Nephron (organoid): ENCODE results near the gene CCDC24.
A peak's percentile ranks its signal among the peaks of the same experiment; 100 is the strongest.

ENCODE experiments used
- H3K27ac Mint-ChIP-seq, 3 experiments: 2 replicates each; pipeline ENCODE4 v1.8.0; 2020; ENCODE audit warnings: mixed read lengths in 3 of 3, mild to moderate bottlenecking in 2 of 3, moderate library complexity in 1 of 3
- H3K27me3 Mint-ChIP-seq: 2 replicates; pipeline ENCODE4 v1.8.0; 2021; ENCODE audit warnings: low read depth, mild to moderate bottlenecking, moderate library complexity, mixed read lengths
- H3K36me3 Mint-ChIP-seq: 2 replicates; pipeline ENCODE4 v1.8.0; 2020; ENCODE audit warnings: low read depth, mixed read lengths
- H3K4me1 Mint-ChIP-seq: 2 replicates; pipeline ENCODE4 v1.8.0; 2020; ENCODE audit warnings: mixed read lengths
- H3K4me3 Mint-ChIP-seq, 3 experiments: 2 replicates each; pipeline ENCODE4 v1.8.0; 2020; ENCODE audit warnings: mild to moderate bottlenecking in 3 of 3, mixed read lengths in 3 of 3, moderate library complexity in 2 of 3
- H3K9me3 Mint-ChIP-seq: 2 replicates; pipeline ENCODE4 v1.8.0; 2020; ENCODE audit warnings: mixed read lengths
- TF ChIP-seq, protein P1 (sequence below), 3 experiments: fragments of 200-600 bp; sonication (generic); IDR thresholded peaks; one replicate each; pipeline ENCODE4 v1.5.0; 2021; ENCODE audit warnings: antibody characterized with exemption in 3 of 3; ENCODE audit not compliant: unreplicated experiment in 3 of 3

The CCDC24 gene

DNA sequence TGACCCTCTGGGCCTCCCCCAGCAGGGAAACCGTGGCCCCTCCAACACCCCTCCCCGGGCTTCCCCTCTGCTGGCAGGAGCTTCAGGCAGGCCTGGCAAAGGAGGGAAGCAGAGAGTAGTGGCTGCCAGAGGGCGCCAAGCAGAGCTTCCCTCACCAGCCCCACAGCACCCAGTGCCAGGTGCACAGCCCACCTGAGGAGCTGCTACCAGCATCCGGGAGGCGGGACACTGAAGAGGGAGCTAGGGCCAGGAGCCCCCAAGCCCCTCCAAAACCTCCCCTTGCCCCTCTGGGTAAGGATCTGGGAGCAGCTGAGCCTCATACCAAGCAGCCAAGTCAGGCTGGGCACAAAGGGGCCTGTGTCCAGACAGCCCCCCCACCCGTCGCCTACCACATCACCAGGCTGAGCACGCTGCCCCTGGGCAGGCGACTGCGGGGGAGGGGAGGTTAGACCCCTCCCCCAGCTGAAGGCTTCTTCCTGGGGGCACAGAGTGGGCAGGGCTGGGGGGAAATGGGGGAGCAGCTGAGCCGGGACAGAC is 19.6 kb downstream of the CCDC24 start:
- Mint-ChIP-seq H3K36me3 (peaks cover 16% of the 10 kb centered on the region), H3K27ac (no peak overlapping the region), H3K9me3 (no peaks in the 10 kb centered on the region), H3K4me3 (no peak overlapping the region), H3K4me1 (peaks cover 12% of the 10 kb centered on the region), H3K27me3 (peaks cover 8% of the 10 kb centered on the region)
- TF ChIP-seq, protein P1, sequence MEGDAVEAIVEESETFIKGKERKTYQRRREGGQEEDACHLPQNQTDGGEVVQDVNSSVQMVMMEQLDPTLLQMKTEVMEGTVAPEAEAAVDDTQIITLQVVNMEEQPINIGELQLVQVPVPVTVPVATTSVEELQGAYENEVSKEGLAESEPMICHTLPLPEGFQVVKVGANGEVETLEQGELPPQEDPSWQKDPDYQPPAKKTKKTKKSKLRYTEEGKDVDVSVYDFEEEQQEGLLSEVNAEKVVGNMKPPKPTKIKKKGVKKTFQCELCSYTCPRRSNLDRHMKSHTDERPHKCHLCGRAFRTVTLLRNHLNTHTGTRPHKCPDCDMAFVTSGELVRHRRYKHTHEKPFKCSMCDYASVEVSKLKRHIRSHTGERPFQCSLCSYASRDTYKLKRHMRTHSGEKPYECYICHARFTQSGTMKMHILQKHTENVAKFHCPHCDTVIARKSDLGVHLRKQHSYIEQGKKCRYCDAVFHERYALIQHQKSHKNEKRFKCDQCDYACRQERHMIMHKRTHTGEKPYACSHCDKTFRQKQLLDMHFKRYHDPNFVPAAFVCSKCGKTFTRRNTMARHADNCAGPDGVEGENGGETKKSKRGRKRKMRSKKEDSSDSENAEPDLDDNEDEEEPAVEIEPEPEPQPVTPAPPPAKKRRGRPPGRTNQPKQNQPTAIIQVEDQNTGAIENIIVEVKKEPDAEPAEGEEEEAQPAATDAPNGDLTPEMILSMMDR (IDR thresholded peaks at IDR 0.05; ENCODE audit: unreplicated experiment in 3 of 3): no peak

DNA sequence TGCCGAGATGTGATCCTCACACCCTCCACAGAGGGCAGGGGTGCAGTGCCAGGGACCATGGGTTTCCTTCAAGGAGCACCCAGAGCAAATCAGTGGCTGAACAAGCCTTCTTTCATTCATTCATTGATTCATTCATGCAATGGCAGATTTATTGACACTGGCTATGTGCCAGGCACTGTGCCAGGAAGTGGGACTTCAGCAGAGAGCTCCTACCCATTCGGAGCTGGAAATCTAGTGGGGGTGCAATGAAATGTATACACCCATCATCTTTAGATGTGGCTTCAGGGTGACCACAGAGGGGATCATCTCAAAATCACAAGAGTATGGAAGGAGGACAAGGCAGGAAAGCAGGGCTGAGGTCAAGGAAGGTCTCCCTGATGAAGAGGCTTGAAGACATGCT is 21.0 kb downstream of the CCDC24 start:
- Mint-ChIP-seq H3K27ac (no peak overlapping the region), H3K27me3 (peaks cover 4% of the 10 kb centered on the region), H3K36me3 (peaks cover 14% of the 10 kb centered on the region), H3K9me3 (no peaks in the 10 kb centered on the region), H3K4me3 (no peak overlapping the region), H3K4me1 (peaks cover 12% of the 10 kb centered on the region)
- TF ChIP-seq, protein P1 (IDR thresholded peaks at IDR 0.05; ENCODE audit: unreplicated experiment in 3 of 3): no peak

GRCh38 chr1:44012941-44013609 is 21.7 kb downstream of the CCDC24 start:
- no peak overlapping the region for H3K4me3 Mint-ChIP-seq
- H3K27ac Mint-ChIP-seq: no peak overlapping the region
- TF ChIP-seq, protein P1 (IDR thresholded peaks at IDR 0.05; ENCODE audit: unreplicated experiment in 3 of 3): no peak
- H3K4me1 Mint-ChIP-seq: peaks cover 12% of the 10 kb centered on the region
- no peaks in the 10 kb centered on the region for H3K9me3 Mint-ChIP-seq
- peaks cover 7% of the 10 kb centered on the region for H3K36me3 Mint-ChIP-seq
- peaks cover 4% of the 10 kb centered on the region for H3K27me3 Mint-ChIP-seq

DNA sequence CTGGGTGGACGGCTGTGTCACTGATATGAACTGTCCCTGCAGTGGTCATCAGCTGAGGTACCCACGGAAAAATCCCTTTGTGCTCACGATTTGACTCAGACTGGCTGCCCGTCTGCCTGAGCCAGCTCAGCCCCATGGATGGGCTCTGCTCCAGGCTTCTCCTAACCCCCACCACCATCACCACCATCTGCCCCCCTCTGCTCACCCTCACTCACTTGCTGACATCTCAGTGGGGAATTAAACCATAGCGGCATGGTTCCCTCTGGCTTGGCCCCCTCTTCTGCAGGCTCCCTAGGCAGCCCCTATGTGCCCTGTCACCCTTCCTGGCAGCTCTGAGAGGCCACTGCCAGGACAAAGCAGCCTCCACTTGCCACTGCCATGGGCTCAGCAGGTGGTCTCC is 22.6 kb downstream of the CCDC24 start:
- H3K27ac Mint-ChIP-seq: no peak overlapping the region
- H3K4me3 Mint-ChIP-seq: no peak overlapping the region
- peaks cover 12% of the 10 kb centered on the region for H3K4me1 Mint-ChIP-seq
- TF ChIP-seq, protein P1 (IDR thresholded peaks at IDR 0.05; ENCODE audit: unreplicated experiment in 3 of 3): no peak
- H3K36me3 Mint-ChIP-seq: peaks cover 3% of the 10 kb centered on the region
- peaks cover 4% of the 10 kb centered on the region for H3K27me3 Mint-ChIP-seq
- no peaks in the 10 kb centered on the region for H3K9me3 Mint-ChIP-seq

DNA sequence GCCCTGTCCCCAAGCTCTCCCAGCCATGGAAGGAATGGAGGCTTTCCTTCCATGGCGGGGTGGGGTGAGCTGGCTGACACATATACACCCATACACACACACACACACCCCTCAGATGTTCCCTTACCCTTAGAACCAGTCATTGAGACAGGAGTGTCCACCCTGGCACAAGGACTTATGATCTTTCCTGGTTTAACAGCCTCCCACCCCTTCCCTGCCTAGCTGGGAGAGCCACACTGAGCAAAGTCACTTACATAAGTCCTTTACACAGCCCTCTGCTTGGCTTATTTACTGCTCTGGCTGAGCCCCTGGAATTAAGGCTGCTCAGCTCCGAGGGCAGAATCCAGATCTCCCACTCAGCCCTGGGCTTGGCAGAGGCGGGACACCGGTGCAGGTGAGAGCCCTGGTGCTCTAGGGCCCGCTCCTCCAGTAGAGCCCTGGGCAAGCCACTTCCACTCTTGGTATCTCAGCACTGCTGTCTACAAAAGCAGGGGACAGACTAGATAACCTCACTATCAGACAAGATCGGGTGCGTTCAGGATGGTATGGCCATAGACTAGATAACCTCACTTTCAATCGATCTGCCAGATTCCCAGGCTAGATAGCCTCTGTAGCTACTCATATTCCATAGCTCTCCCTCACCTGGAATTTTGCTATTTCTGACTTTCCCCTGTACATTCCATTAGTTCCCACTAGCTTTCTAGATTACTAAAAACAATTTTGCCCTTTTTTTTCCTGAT is 23.1 kb downstream of the CCDC24 start:
- Mint-ChIP-seq H3K4me3 (no peak overlapping the region), H3K4me1 (peaks cover 12% of the 10 kb centered on the region), H3K27ac (peak overlapping the region in 1 of 3 experiments; percentile 9), H3K27me3 (peaks cover 4% of the 10 kb centered on the region), H3K9me3 (no peaks in the 10 kb centered on the region), H3K36me3 (peaks cover 2% of the 10 kb centered on the region)
- TF ChIP-seq, protein P1 (IDR thresholded peaks at IDR 0.05; ENCODE audit: unreplicated experiment in 3 of 3): no peak
